Measurements from ENCODE around the gene GTF3C5. TPM values are rescaled to one million over a fixed set of nuclear protein-coding genes. Genes with fewer than 3 reads are reported as not detected.
"Not testable (repeated sequence)": the region's sequence is repeated elsewhere in the genome, so short reads cannot be mapped to it uniquely, and the experiment has no call there.

The GTF3C5 gene
- total RNA-seq, 1 donor from 2014 or later: 83.6 TPM

GRCh38 chr9:133090187-133090586 lies 59.4 kb downstream of the GTF3C5 start:
- no peak for DNase-seq (ENCODE audit: extremely low spot score, unreplicated experiment)
- Mint-ChIP-seq H3K9me3 (no peaks in the 10 kb centered on the region), H3K4me3 (no peak overlapping the region), H3K4me1 (ENCODE audit: unreplicated experiment) (no peaks in the 10 kb centered on the region), H3K36me3 (peaks cover 4% of the 10 kb centered on the region), H3K27me3 (no peaks in the 10 kb centered on the region), H3K27ac (peak overlapping the region; percentile 21)
- no peak for TF ChIP-seq CTCF (conservative IDR thresholded peaks at IDR 0.05)

GRCh38 chr9:133090752-133091385 lies 60.1 kb downstream of the GTF3C5 start:
- DNase-seq (ENCODE audit: extremely low spot score, unreplicated experiment): no peak
- Mint-ChIP-seq H3K4me1 (ENCODE audit: unreplicated experiment) (no peaks in the 10 kb centered on the region), H3K27me3 (no peaks in the 10 kb centered on the region), H3K27ac (peak overlapping the region; percentile 21), H3K36me3 (peaks cover 8% of the 10 kb centered on the region), H3K4me3 (no peak overlapping the region), H3K9me3 (no peaks in the 10 kb centered on the region)
- no peak for TF ChIP-seq CTCF (conservative IDR thresholded peaks at IDR 0.05)

GRCh38 chr9:133094351-133094750 lies 63.6 kb downstream of the GTF3C5 start:
- not testable (repeated sequence) for H3K27ac Mint-ChIP-seq; H3K4me1 Mint-ChIP-seq (ENCODE audit: unreplicated experiment); DNase-seq (ENCODE audit: extremely low spot score, unreplicated experiment); H3K4me3 Mint-ChIP-seq; H3K9me3 Mint-ChIP-seq; H3K27me3 Mint-ChIP-seq
- H3K36me3 Mint-ChIP-seq: peaks cover 37% of the 10 kb centered on the region

GRCh38 chr9:133094842-133095393 lies 64.1 kb downstream of the GTF3C5 start:
- Mint-ChIP-seq H3K27me3 (no peaks in the 10 kb centered on the region), H3K4me3 (no peak overlapping the region), H3K9me3 (peaks cover 7% of the 10 kb centered on the region), H3K4me1 (ENCODE audit: unreplicated experiment) (no peaks in the 10 kb centered on the region), H3K36me3 (peaks cover 39% of the 10 kb centered on the region), H3K27ac (no peak overlapping the region)
- TF ChIP-seq CTCF (conservative IDR thresholded peaks at IDR 0.05): peak; percentile 57
- DNase-seq (ENCODE audit: extremely low spot score, unreplicated experiment): no peak

GRCh38 chr9:133098104-133098754 lies 67.4 kb downstream of the GTF3C5 start:
- no peak for DNase-seq (ENCODE audit: extremely low spot score, unreplicated experiment)
- TF ChIP-seq CTCF (conservative IDR thresholded peaks at IDR 0.05): no peak
- Mint-ChIP-seq H3K4me1 (ENCODE audit: unreplicated experiment) (no peaks in the 10 kb centered on the region), H3K36me3 (peaks cover 47% of the 10 kb centered on the region), H3K4me3 (no peak overlapping the region), H3K27me3 (no peaks in the 10 kb centered on the region), H3K27ac (no peak overlapping the region), H3K9me3 (peaks cover 7% of the 10 kb centered on the region)

- Mint-ChIP-seq H3K9me3 (peaks cover 7% of the 10 kb centered on the region), H3K4me1 (ENCODE audit: unreplicated experiment) (no peaks in the 10 kb centered on the region), H3K36me3 (peaks cover 48% of the 10 kb centered on the region), H3K4me3 (no peak overlapping the region), H3K27ac (no peak overlapping the region), H3K27me3 (no peaks in the 10 kb centered on the region)
- no peak for TF ChIP-seq CTCF (conservative IDR thresholded peaks at IDR 0.05)
- no peak for DNase-seq (ENCODE audit: extremely low spot score, unreplicated experiment)
Measured at GRCh38 chr9:133098871-133099270, 68.1 kb downstream of the GTF3C5 start.

Measured in type B pancreatic cell (in vitro differentiated cells).